Mesendoderm (in vitro differentiated cells): Measurements from ENCODE around the gene MACROD2.
A peak's percentile ranks its signal among the peaks of the same experiment; 100 is the strongest.

ENCODE experiments used
- DNase-seq: peaks from one replicate; pipeline ENCODE4 v3.0.0; 2013
- H2AK5ac ChIP-seq: 2 replicates; pipeline ENCODE4 v1.6.1; 2013; ENCODE audit warnings: low read length, inconsistent platforms
- H2BK120ac ChIP-seq: 2 replicates; pipeline ENCODE4 v1.6.1; 2013; ENCODE audit warnings: low read depth, mild to moderate bottlenecking, low read length, moderate library complexity, mixed read lengths
- H2BK15ac ChIP-seq: replicated peaks from 2 replicates; pipeline ENCODE4 v1.6.1; 2013; ENCODE audit warnings: low read depth, mild to moderate bottlenecking, moderate library complexity
- H2BK5ac ChIP-seq: 2 replicates; pipeline ENCODE4 v1.6.1; 2013; ENCODE audit warnings: low read length, inconsistent platforms
- H3K18ac ChIP-seq: 2 replicates; pipeline ENCODE4 v1.6.1; 2013; ENCODE audit warnings: mild to moderate bottlenecking, low read length, mixed read lengths
- H3K23ac ChIP-seq: one replicate; pipeline ENCODE4 v1.6.1; 2013; ENCODE audit warnings: low read length
- H3K27ac ChIP-seq: 2 replicates; pipeline ENCODE4 v1.5.1; 2013; ENCODE audit warnings: low read depth, mild to moderate bottlenecking, inconsistent platforms, low read length, moderate library complexity
- H3K27me3 ChIP-seq: 2 replicates; pipeline ENCODE4 v1.6.1; 2013; ENCODE audit warnings: low read length, control low read depth, mild to moderate bottlenecking, inconsistent platforms; ENCODE audit not compliant: insufficient read depth, poor library complexity
- H3K36me3 ChIP-seq: 2 replicates; pipeline ENCODE4 v1.6.1; 2013; ENCODE audit warnings: low read length, inconsistent platforms; ENCODE audit not compliant: control insufficient read depth, insufficient read depth
- H3K4ac ChIP-seq: one replicate; pipeline ENCODE4 v1.6.1; 2013; ENCODE audit warnings: low read depth, mild to moderate bottlenecking, low read length, moderate library complexity
- H3K4me1 ChIP-seq: 2 replicates; pipeline ENCODE4 v1.6.1; 2013; ENCODE audit warnings: low read depth, low read length, inconsistent platforms; ENCODE audit not compliant: control insufficient read depth
- H3K4me2 ChIP-seq: 2 replicates; pipeline ENCODE4 v1.6.1; 2013; ENCODE audit warnings: low read length
- H3K4me3 ChIP-seq: 2 replicates; pipeline ENCODE4 v1.5.1; 2013; ENCODE audit warnings: mild to moderate bottlenecking, low read length
- H3K56ac ChIP-seq: one replicate; pipeline ENCODE4 v1.6.1; 2013; ENCODE audit warnings: low read length
- H3K79me1 ChIP-seq: 2 replicates; pipeline ENCODE4 v1.6.1; 2013; ENCODE audit warnings: low read length, inconsistent platforms
- H3K79me2 ChIP-seq: 2 replicates; pipeline ENCODE4 v1.6.1; 2013; ENCODE audit warnings: mild to moderate bottlenecking, low read length; ENCODE audit not compliant: control insufficient read depth, insufficient read depth
- H3K9ac ChIP-seq: 2 replicates; pipeline ENCODE4 v1.6.1; 2013; ENCODE audit warnings: low read length, inconsistent platforms
- H4K5ac ChIP-seq: one replicate; pipeline ENCODE4 v1.6.1; 2013; ENCODE audit warnings: low read length
- H4K8ac ChIP-seq: one replicate; pipeline ENCODE4 v1.6.1; 2013; ENCODE audit warnings: low read depth, mild to moderate bottlenecking, control low read depth, low read length, moderate library complexity
- WGBS: extraction: QIAGEN DNeasy Blood & Tissue Kit; methylation state at CpG from one replicate; pipeline ENCODE4 v1.1.7; 2013; ENCODE audit warnings: low lambda C conversion rate, missing lambda C conversion rate; ENCODE audit not compliant: insufficient coverage; ENCODE audit errors: extremely low coverage; 5-methylcytosine and 5-hydroxymethylcytosine counted together

Gene MACROD2

DNA sequence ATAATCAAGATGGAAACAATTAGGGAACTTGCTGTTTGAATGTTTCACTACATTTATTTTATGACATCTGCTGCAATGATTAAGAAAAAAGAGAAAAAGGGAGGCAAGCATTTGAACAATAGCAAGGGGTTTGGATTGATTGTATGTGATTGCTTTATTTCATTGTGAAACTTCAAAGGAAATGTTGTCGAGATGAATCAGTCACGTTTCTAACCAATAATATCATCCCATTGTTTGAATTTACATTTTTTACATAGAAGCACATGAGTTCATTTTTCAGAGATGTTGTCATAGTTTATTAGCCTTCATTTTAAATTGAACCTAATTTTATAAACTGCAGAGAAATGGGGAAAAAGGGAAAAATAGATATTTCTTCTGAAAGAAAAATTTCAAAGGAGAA lies 2006.0 kb downstream of the MACROD2 start:
- Histone ChIP-seq H3K56ac (no peak overlapping the region), H3K79me1 (no peaks in the 10 kb centered on the region), H2AK5ac (no peak overlapping the region), H3K23ac (no peak overlapping the region), H2BK5ac (no peak overlapping the region), H3K18ac (no peak overlapping the region), H3K36me3 (no peaks in the 10 kb centered on the region), H3K4me3 (no peak overlapping the region), H3K27ac (no peak overlapping the region), H3K79me2 (no peaks in the 10 kb centered on the region), H3K4ac (no peak overlapping the region), H3K27me3 (no peaks in the 10 kb centered on the region), H3K4me1 (peaks cover 3% of the 10 kb centered on the region), H3K9ac (no peak overlapping the region), H4K8ac (no peak overlapping the region), H2BK15ac (no peak overlapping the region), H2BK120ac (no peak overlapping the region), H3K4me2 (no peak overlapping the region), H4K5ac (no peak overlapping the region)
- no CpG with 5 or more reads among the region's 2 CpGs for whole genome bisulfite sequencing
- DNase-seq, result no peak

DNA sequence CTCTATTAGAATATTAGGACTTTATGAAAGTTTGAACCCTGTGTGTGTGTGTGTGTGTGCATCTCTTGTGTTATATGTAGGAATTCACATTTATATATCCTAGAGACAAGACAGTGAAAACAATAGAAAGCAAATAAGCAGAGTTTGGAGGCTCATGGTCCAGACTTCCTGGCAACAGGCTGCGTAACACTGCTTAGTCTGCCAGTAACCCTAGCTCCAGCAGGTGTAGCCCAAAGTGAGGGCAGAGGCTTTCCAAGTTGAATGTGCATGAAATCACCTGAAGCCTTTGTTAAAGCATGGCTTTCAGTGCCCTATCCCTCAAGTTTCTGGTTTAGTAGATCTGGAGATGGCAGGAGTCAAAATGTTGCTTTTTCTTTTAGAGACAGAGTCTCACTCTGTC lies 2008.0 kb downstream of the MACROD2 start:
- Histone ChIP-seq H3K36me3 (no peaks in the 10 kb centered on the region), H2AK5ac (no peak overlapping the region), H3K4ac (no peak overlapping the region), H3K4me2 (no peak overlapping the region), H3K56ac (no peak overlapping the region), H4K8ac (no peak overlapping the region), H2BK15ac (no peak overlapping the region), H3K4me3 (no peak overlapping the region), H3K23ac (no peak overlapping the region), H3K79me1 (no peaks in the 10 kb centered on the region), H2BK120ac (no peak overlapping the region), H3K79me2 (no peaks in the 10 kb centered on the region), H3K27me3 (no peaks in the 10 kb centered on the region), H3K18ac (no peak overlapping the region), H3K27ac (no peak overlapping the region), H3K9ac (no peak overlapping the region), H2BK5ac (no peak overlapping the region), H3K4me1 (peaks cover 3% of the 10 kb centered on the region), H4K5ac (no peak overlapping the region)
- WGBS, result no CpG with 5 or more reads among the region's 1 CpG
- DNase-seq, result no peak

DNA sequence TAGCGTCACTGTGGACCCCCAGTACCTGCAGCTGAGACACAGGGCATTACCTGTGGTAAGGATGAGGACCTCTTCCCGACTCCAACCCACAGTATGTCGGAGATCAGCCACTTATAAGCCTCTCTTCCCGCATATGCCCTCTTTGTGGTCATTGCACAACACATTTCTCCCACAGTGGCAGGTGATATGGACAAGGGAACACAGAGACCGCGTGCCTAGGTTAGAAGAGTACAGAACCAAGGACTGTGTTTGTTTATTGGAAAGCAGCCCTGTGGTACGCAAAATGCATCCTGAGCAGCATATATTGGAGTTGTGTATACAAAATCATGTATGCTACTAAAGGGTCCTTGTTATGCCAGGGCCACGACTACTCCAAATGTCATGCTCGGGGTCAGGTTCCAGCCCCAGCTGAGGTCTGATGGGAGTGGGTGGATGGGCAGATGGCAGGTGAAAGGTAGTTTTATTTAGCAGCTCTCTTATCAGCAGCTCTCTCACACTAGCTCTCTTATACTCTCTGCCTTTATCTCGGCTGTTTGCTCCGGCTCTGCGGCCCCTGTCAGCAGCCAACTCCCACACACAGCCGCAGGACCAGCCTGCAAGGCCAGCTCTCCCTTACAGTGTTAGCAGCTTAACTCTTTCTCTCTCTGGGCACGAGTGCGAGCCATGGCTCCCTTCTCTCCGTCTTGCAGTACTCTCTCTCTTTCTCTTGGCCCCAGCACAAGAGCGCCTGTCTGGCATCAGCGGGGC lies 2009.0 kb downstream of the MACROD2 start:
- no CpG with 5 or more reads among the region's 18 CpGs for WGBS
- Histone ChIP-seq H3K4me3 (no peak overlapping the region), H3K9ac (no peak overlapping the region), H3K79me1 (no peaks in the 10 kb centered on the region), H2BK120ac (no peak overlapping the region), H3K4me1 (peaks cover 3% of the 10 kb centered on the region), H3K4me2 (no peak overlapping the region), H2BK15ac (no peak overlapping the region), H2AK5ac (no peak overlapping the region), H2BK5ac (no peak overlapping the region), H3K27me3 (no peaks in the 10 kb centered on the region), H3K18ac (no peak overlapping the region), H3K27ac (no peak overlapping the region), H3K79me2 (no peaks in the 10 kb centered on the region), H3K56ac (no peak overlapping the region), H4K8ac (no peak overlapping the region), H3K36me3 (no peaks in the 10 kb centered on the region), H3K23ac (no peak overlapping the region), H3K4ac (no peak overlapping the region), H4K5ac (no peak overlapping the region)
- DNase-seq, result no peak

DNA sequence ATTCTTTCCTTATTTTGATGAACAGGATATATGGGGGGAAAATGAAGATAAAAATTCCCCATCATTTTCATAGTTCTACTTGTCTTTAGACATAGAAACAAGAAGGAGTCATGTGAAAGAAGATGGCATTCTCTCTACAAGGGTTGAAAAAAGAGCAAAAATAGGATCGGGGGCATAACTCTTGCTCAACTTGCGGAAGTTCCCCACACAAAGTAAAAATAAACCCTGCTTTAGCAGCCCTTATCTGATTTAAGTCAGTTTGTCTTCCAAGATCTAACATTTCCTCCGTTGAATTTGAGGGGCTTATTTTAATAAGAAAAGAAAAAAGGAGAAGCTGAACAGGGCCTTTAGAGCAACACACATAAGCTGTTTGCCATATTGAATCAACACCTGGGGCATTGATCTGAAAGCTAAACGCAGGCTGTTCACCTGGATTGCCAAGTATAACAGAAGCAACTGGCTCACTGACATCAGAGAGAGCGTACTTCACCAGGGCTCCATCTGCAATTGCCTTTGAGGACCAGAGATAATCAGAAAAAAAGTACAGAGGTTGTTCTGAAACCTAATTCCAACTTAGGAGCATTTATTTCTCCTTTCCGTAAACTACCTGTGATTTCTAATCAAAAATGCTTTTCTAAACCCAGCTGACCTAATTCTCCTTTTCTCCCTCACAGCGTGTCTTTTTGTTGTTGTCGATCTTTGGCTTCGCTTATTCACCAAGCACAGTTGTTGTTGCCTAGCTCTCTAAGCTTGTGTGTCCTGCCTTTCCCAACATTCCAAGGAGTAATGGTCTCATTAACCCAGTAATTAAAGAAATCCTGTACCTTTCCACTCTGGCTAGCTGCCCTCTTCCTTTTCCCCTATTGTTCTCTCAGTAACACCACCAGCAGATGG lies 2010.0 kb downstream of the MACROD2 start:
- no peak overlapping the region for H2AK5ac ChIP-seq
- H2BK120ac ChIP-seq, result no peak overlapping the region
- H2BK5ac ChIP-seq, result no peak overlapping the region
- H3K27me3 ChIP-seq, result no peaks in the 10 kb centered on the region
- peaks cover 3% of the 10 kb centered on the region for H3K4me1 ChIP-seq
- no peak overlapping the region for H3K23ac ChIP-seq
- no peaks in the 10 kb centered on the region for H3K79me1 ChIP-seq
- peak overlapping the region; percentile 6 for H3K27ac ChIP-seq
- no peak overlapping the region for H4K5ac ChIP-seq
- no CpG with 5 or more reads among the region's 9 CpGs for WGBS
- H3K9ac ChIP-seq, result no peak overlapping the region
- H3K4me3 ChIP-seq, result no peak overlapping the region
- no peak overlapping the region for H3K4ac ChIP-seq
- no peak overlapping the region for H3K4me2 ChIP-seq
- no peaks in the 10 kb centered on the region for H3K79me2 ChIP-seq
- H2BK15ac ChIP-seq, result no peak overlapping the region
- no peak overlapping the region for H3K18ac ChIP-seq
- no peak for DNase-seq
- H3K36me3 ChIP-seq, result no peaks in the 10 kb centered on the region
- no peak overlapping the region for H4K8ac ChIP-seq
- H3K56ac ChIP-seq, result no peak overlapping the region

DNA sequence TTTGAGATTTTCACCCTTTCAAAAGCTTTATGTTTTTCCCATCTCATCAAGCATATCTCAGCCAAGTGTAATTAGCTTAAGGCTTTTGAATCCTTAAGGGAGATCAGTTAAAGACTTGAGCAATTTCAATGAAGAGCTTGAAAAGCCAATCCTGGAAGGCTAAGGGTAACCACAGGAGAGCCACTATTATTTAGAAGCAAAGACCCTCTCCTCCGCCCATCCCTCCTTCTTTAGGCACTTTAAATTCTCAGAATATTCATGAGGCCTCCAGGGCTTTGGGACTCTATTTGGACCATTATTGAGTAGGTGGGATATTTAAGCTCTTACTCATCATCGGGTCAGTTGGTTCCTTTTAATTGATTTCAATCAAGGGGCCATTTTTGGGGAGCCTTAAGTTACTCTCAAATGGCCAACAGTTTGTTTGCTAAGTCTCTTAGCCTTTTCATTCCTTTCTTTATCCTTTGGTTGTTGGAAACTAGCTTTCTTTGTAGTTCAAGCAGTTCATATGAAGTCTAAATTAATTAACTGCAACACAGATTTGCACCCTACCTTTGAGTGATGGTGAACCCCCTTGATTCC lies 2010.7 kb downstream of the MACROD2 start:
- Histone ChIP-seq H4K5ac (no peak overlapping the region), H2BK5ac (no peak overlapping the region), H3K18ac (no peak overlapping the region), H3K23ac (no peak overlapping the region), H3K4me2 (no peak overlapping the region), H3K4ac (no peak overlapping the region), H2AK5ac (no peak overlapping the region), H3K79me2 (no peaks in the 10 kb centered on the region), H4K8ac (no peak overlapping the region), H2BK15ac (no peak overlapping the region), H3K4me3 (no peak overlapping the region), H3K9ac (no peak overlapping the region), H3K36me3 (no peaks in the 10 kb centered on the region), H3K27ac (no peak overlapping the region), H3K79me1 (no peaks in the 10 kb centered on the region), H2BK120ac (no peak overlapping the region), H3K56ac (no peak overlapping the region), H3K4me1 (peaks cover 3% of the 10 kb centered on the region), H3K27me3 (no peaks in the 10 kb centered on the region)
- no CpG with 5 or more reads among the region's 2 CpGs for WGBS
- DNase-seq, result peak; percentile 64
